BLaER1 treated with 17β-estradiol and CSF1 and Interleukin-3, amounts not matched to agents 10 nM and 100 nM (cell line): Measurements from ENCODE around the gene PLPPR5.

Experiments used
- H3K27ac ChIP-seq, 11 experiments: shearing (Covaris generic); formaldehyde crosslinking; 2 replicates each; pipeline ENCODE4 v1.8.1; 2022
- H3K27me3 ChIP-seq, 11 experiments: shearing (Covaris generic); formaldehyde crosslinking; 2 replicates each; pipeline ENCODE4 v1.8.1; 2022
- H3K36me3 ChIP-seq, 11 experiments: shearing (Covaris generic); formaldehyde crosslinking; 2 replicates each; pipeline ENCODE4 v1.8.1; 2022
- H3K4me1 ChIP-seq, 10 experiments: shearing (Covaris generic); formaldehyde crosslinking; 2 replicates each; pipeline ENCODE4 v1.8.1; 2022
- H3K4me2 ChIP-seq, 11 experiments: shearing (Covaris generic); formaldehyde crosslinking; 2 replicates each; pipeline ENCODE4 v1.8.1; 2022
- H3K4me3 ChIP-seq, 10 experiments: shearing (Covaris generic); formaldehyde crosslinking; 2 replicates each; pipeline ENCODE4 v1.8.1; 2022
- H3K9ac ChIP-seq, 11 experiments: shearing (Covaris generic); formaldehyde crosslinking; 2 replicates each; pipeline ENCODE4 v1.8.1; 2022
- H3K9me3 ChIP-seq, 11 experiments: shearing (Covaris generic); formaldehyde crosslinking; replicated peaks in 1 of 11; 2 replicates each; pipeline ENCODE4 v1.8.1; 2022
- H4K20me1 ChIP-seq, 11 experiments: shearing (Covaris generic); formaldehyde crosslinking; 2 replicates each; pipeline ENCODE4 v1.8.1; 2022
- Cebpa-rat ChIP-seq, 11 experiments: shearing (Covaris generic); IDR thresholded peaks; 2 replicates each; pipeline ENCODE4 v1.8.1; 2022

PLPPR5 gene

GRCh38 chr1:98947071-98947470 is 57.6 kb downstream of the PLPPR5 start:
- TF ChIP-seq Cebpa-rat (IDR thresholded peaks at IDR 0.05) = no peak

GRCh38 chr1:98940722-98941079 is 64.0 kb downstream of the PLPPR5 start:
- no peak overlapping the region for H3K4me3 ChIP-seq
- H3K36me3 ChIP-seq = no peaks in the 10 kb centered on the region
- H3K9ac ChIP-seq = no peak overlapping the region
- H3K4me1 ChIP-seq = peaks cover 0 to 22% (median 6%) of the 10 kb centered on the region in 10 experiments; a peak in 9 of 20 replicates
- H3K27ac ChIP-seq = 0 out of 22 replicates have a peak overlapping the region, but pooled peaks of 1 of the 11 experiments have one; percentile 4
- H3K9me3 ChIP-seq = no peaks in the 10 kb centered on the region
- peak overlapping the region in 4 of 11 experiments; percentile 2 to 38 (median 10); a peak in 4 of 22 replicates for H3K4me2 ChIP-seq
- no peaks in the 10 kb centered on the region for H3K27me3 ChIP-seq
- H4K20me1 ChIP-seq = no peaks in the 10 kb centered on the region
- no peak for TF ChIP-seq Cebpa-rat (IDR thresholded peaks at IDR 0.05)

More at GRCh38 chr1:98947071-98947470, 57.6 kb downstream of the PLPPR5 start:
- H3K36me3 ChIP-seq = no peaks in the 10 kb centered on the region
- H3K4me1 ChIP-seq = peaks cover 0 to 9% (median 4%) of the 10 kb centered on the region in 10 experiments; a peak in 6 of 20 replicates
- no peaks in the 10 kb centered on the region for H3K9me3 ChIP-seq
- H3K4me2 ChIP-seq = no peak overlapping the region
- H3K9ac ChIP-seq = no peak overlapping the region
- no peaks in the 10 kb centered on the region for H3K27me3 ChIP-seq
- no peak overlapping the region for H3K4me3 ChIP-seq
- no peaks in the 10 kb centered on the region for H4K20me1 ChIP-seq
- H3K27ac ChIP-seq = no peak overlapping the region

GRCh38 chr1:98940069-98940721 is 64.5 kb downstream of the PLPPR5 start:
- no peaks in the 10 kb centered on the region for H3K27me3 ChIP-seq
- H3K4me3 ChIP-seq = no peak overlapping the region
- peaks cover 0 to 22% (median 6%) of the 10 kb centered on the region in 10 experiments; a peak in 9 of 20 replicates for H3K4me1 ChIP-seq
- H4K20me1 ChIP-seq = no peaks in the 10 kb centered on the region
- no peak overlapping the region for H3K9ac ChIP-seq
- no peak for TF ChIP-seq Cebpa-rat (IDR thresholded peaks at IDR 0.05)
- H3K36me3 ChIP-seq = no peaks in the 10 kb centered on the region
- H3K9me3 ChIP-seq = no peaks in the 10 kb centered on the region
- peak overlapping the region in 3 of 11 experiments; percentile 2 to 38 (median 4); a peak in 5 of 22 replicates for H3K4me2 ChIP-seq
- no peak overlapping the region for H3K27ac ChIP-seq

DNA sequence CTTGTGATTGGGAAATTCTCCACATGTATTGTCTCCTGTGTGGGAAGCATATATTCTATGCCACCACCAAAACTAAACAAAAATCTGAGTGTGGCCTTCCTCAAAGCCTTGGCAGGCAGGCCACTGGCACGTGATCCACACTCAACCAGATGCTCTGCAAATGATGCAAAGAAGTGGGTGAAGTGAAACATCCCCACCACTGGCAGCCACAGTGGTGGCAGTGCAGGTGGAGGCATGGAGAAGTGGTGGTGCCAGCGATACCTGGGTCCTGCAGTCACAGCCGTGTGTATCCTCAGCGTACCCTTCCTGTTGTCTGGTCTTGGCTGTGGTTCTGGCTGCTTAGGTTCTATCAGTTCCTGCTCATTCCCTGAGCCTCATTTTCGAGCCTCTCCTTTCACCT is 65.2 kb downstream of the PLPPR5 start:
- Histone ChIP-seq H3K4me3 (no peak overlapping the region), H3K27ac (no peak overlapping the region), H3K36me3 (no peaks in the 10 kb centered on the region), H4K20me1 (no peaks in the 10 kb centered on the region), H3K9ac (no peak overlapping the region), H3K4me1 (peaks cover 0 to 22% (median 6%) of the 10 kb centered on the region in 10 experiments; a peak in 9 of 20 replicates), H3K27me3 (no peaks in the 10 kb centered on the region), H3K9me3 (no peaks in the 10 kb centered on the region), H3K4me2 (no peak overlapping the region)
- TF ChIP-seq Cebpa-rat (IDR thresholded peaks at IDR 0.05) = no peak

DNA sequence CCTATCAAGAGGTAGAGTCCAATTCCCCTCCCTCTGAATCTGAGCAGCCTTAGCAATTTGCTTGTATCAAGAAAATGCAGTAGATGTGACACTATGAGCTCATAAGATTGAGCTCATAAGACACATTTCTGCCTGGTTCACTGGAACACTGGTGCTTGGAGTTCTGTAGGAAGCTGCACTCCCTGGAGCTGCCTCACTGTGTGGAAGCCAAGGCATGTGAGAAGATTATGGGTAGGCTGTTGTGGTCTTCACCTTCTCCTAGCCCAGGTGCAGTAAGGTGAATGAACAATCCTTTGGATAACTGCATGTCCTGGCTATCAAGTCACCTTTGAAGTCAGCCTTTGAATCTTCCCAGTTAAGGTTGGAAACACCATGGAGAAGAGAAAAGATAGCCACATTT is 67.3 kb downstream of the PLPPR5 start:
- Histone ChIP-seq H3K27ac (no peak overlapping the region), H4K20me1 (no peaks in the 10 kb centered on the region), H3K4me1 (peaks cover 0 to 19% (median 4%) of the 10 kb centered on the region in 10 experiments; a peak in 9 of 20 replicates), H3K36me3 (no peaks in the 10 kb centered on the region), H3K4me2 (no peak overlapping the region), H3K4me3 (no peak overlapping the region), H3K9ac (no peak overlapping the region), H3K9me3 (no peaks in the 10 kb centered on the region), H3K27me3 (no peaks in the 10 kb centered on the region)
- no peak for TF ChIP-seq Cebpa-rat (IDR thresholded peaks at IDR 0.05)

GRCh38 chr1:98932184-98932583 is 72.5 kb downstream of the PLPPR5 start:
- H3K9me3 ChIP-seq = no peaks in the 10 kb centered on the region
- H3K4me1 ChIP-seq = no peaks in the 10 kb centered on the region
- no peak overlapping the region for H3K4me2 ChIP-seq
- no peak for TF ChIP-seq Cebpa-rat (IDR thresholded peaks at IDR 0.05)
- no peak overlapping the region for H3K27ac ChIP-seq
- no peaks in the 10 kb centered on the region for H4K20me1 ChIP-seq
- no peaks in the 10 kb centered on the region for H3K36me3 ChIP-seq
- H3K4me3 ChIP-seq = no peak overlapping the region
- no peak overlapping the region for H3K9ac ChIP-seq
- H3K27me3 ChIP-seq = no peaks in the 10 kb centered on the region

GRCh38 chr1:98931128-98931835 is 73.4 kb downstream of the PLPPR5 start:
- Histone ChIP-seq H4K20me1 (no peaks in the 10 kb centered on the region), H3K9ac (no peak overlapping the region), H3K4me1 (no peaks in the 10 kb centered on the region), H3K27me3 (no peaks in the 10 kb centered on the region), H3K36me3 (no peaks in the 10 kb centered on the region), H3K9me3 (no peaks in the 10 kb centered on the region), H3K27ac (no peak overlapping the region), H3K4me3 (no peak overlapping the region), H3K4me2 (no peak overlapping the region)
- TF ChIP-seq Cebpa-rat (IDR thresholded peaks at IDR 0.05) = no peak

GRCh38 chr1:98929437-98929836 is 75.2 kb downstream of the PLPPR5 start:
- H3K27ac ChIP-seq = no peak overlapping the region
- no peaks in the 10 kb centered on the region for H3K27me3 ChIP-seq
- H3K9me3 ChIP-seq = no peaks in the 10 kb centered on the region
- TF ChIP-seq Cebpa-rat (IDR thresholded peaks at IDR 0.05) = no peak
- H3K4me3 ChIP-seq = no peak overlapping the region
- H4K20me1 ChIP-seq = no peaks in the 10 kb centered on the region
- no peak overlapping the region for H3K9ac ChIP-seq
- H3K36me3 ChIP-seq = no peaks in the 10 kb centered on the region
- no peaks in the 10 kb centered on the region for H3K4me1 ChIP-seq
- H3K4me2 ChIP-seq = no peak overlapping the region

DNA sequence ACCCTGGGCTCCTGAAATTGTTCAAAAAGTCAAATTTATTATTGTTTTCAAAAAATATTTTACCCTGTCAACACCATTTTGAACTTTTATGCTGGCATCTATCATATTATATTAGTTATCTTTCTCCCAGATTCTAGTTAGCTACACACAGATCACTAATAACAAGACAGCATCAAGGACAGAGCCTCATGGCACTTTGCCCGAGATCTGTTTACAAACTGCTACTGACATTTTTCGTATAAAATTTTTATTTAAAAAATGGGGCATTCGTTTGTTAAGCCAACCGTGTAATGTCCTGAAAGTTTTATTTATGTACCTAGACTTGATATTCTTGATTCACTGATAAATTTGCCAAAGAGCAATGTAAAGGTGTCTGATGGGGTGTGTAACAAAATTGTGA is 78.1 kb downstream of the PLPPR5 start:
- H3K4me3 ChIP-seq = no peak overlapping the region
- TF ChIP-seq Cebpa-rat (IDR thresholded peaks at IDR 0.05) = no peak

DNA sequence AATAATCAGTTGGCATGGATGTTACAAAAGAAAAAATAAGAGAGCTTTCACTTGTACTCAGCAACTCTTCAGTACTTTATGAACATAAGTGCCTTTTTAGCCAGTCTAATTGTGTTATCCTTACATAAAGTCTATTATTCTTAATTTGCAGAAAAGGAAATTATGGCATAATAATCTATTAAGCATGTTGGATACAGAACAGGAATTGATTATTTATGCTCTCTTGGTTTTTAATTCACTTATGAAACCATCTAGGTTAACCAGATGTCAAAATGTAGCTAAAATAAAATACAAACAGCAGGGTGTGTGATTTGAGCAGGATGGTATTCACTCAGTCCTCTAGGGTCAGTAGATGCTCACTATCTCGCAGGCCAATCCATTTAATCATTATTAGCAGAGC is 79.7 kb downstream of the PLPPR5 start:
- H3K4me1 ChIP-seq = no peaks in the 10 kb centered on the region
- no peak overlapping the region for H3K4me3 ChIP-seq
- H4K20me1 ChIP-seq = no peaks in the 10 kb centered on the region
- no peak overlapping the region for H3K27ac ChIP-seq
- TF ChIP-seq Cebpa-rat (IDR thresholded peaks at IDR 0.05) = no peak
- H3K4me2 ChIP-seq = no peak overlapping the region
- no peak overlapping the region for H3K9ac ChIP-seq
- H3K27me3 ChIP-seq = no peaks in the 10 kb centered on the region
- H3K36me3 ChIP-seq = no peaks in the 10 kb centered on the region
- H3K9me3 ChIP-seq = no peaks in the 10 kb centered on the region

More for the DNA sequence above, 78.1 kb downstream of the PLPPR5 start:
- Histone ChIP-seq H3K27ac (no peak overlapping the region), H3K4me1 (no peaks in the 10 kb centered on the region), H4K20me1 (no peaks in the 10 kb centered on the region), H3K27me3 (no peaks in the 10 kb centered on the region), H3K9ac (no peak overlapping the region), H3K4me2 (no peak overlapping the region), H3K36me3 (no peaks in the 10 kb centered on the region), H3K9me3 (no peaks in the 10 kb centered on the region)
